ENCODE data around the gene WDR45B. TPM values are rescaled to one million over a fixed set of nuclear protein-coding genes. Genes with fewer than 3 reads are reported as not detected.

Gene WDR45B
- polyA plus RNA-seq, 1 donor from 2014 or later, result 131 TPM

Small RNA genes within 50 kb of the gene (small RNA-seq; reads per million reads assigned to genes)
- gene MIR4525, result 2.7 to 14.5 (median 6.1) reads per million in 3 experiments

Other genes starting within 250 kb of the WDR45B start
- gene HEXD, start 230.1 kb downstream of the WDR45B start, polyA plus RNA-seq, result 72.8 and 93.2 TPM in 2 replicates
- gene OGFOD3, start 229.9 kb downstream of the WDR45B start, polyA plus RNA-seq, result 14.3 and 22.6 TPM in 2 replicates
- gene CYBC1, start 197.7 kb downstream of the WDR45B start, polyA plus RNA-seq, result 66.6 and 101 TPM in 2 replicates
- 218 and 243 TPM in 2 replicates for gene NARF, start 189.7 kb downstream of the WDR45B start, polyA plus RNA-seq
- gene FOXK2, start 128.7 kb downstream of the WDR45B start, polyA plus RNA-seq, result 24.4 and 29.4 TPM in 2 replicates
- gene RAB40B, start 50.3 kb upstream of the WDR45B start, polyA plus RNA-seq, result 37.2 and 37.8 TPM in 2 replicates
- gene FN3KRP, start 68.3 kb upstream of the WDR45B start, polyA plus RNA-seq, result 28.8 and 32.7 TPM in 2 replicates
- gene FN3K, start 87.2 kb upstream of the WDR45B start, polyA plus RNA-seq, result 6.0 and 8.3 TPM in 2 replicates
- gene TBCD, start 103.6 kb upstream of the WDR45B start, polyA plus RNA-seq, result 64.8 and 67.2 TPM in 2 replicates
- not detected in 2 replicates for gene ZNF750, start 191.6 kb upstream of the WDR45B start, polyA plus RNA-seq